ENCODE measurements around the gene CHRNB2. TPM values are rescaled to one million over a fixed set of nuclear protein-coding genes. Genes with fewer than 3 reads are reported as not detected.

Gene CHRNB2
- total RNA-seq, 1 experiment from 2014 or later, result 1.8 TPM

GRCh38 chr1:154559466-154560044 lies 8.0 kb upstream of the CHRNB2 start:
- Histone ChIP-seq H4K5ac (ENCODE audit: insufficient read length, low read depth, low read length) (no peak overlapping the region), H3K14ac (ENCODE audit: insufficient read depth, low read length) (no peak overlapping the region), H3K18ac (ENCODE audit: insufficient read length, low read depth, low read length) (no peak overlapping the region), H2AFZ (ENCODE audit: low read length) (no peak overlapping the region), H3T11ph (ENCODE audit: low read length) (no peak overlapping the region), H3K9me3 (ENCODE audit: control insufficient read depth, low read depth, low read length) (no peaks in the 10 kb centered on the region), H2AK5ac (ENCODE audit: insufficient read length, low read length) (no peak overlapping the region), H2BK15ac (ENCODE audit: low read depth, low read length) (no peak overlapping the region), H3K27ac (ENCODE audit: insufficient read length, low read depth, low read length) (no peak overlapping the region), H3K9ac (ENCODE audit: extremely low read depth, insufficient read length, low read length) (no peak overlapping the region), H3K23me2 (ENCODE audit: insufficient read length, low read depth, low read length, poor library complexity, severe bottlenecking) (peaks cover 11% of the 10 kb centered on the region), H3K27me3 (ENCODE audit: insufficient read depth, low read length) (no peaks in the 10 kb centered on the region), H3K79me2 (ENCODE audit: insufficient read depth, low read length) (peaks cover 9% of the 10 kb centered on the region; the same call in 1 of the 2 replicates), H3K4ac (ENCODE audit: low read depth, low read length) (no peak overlapping the region), H3K4me1 (ENCODE audit: insufficient read depth, low read length) (no peaks in the 10 kb centered on the region; the same call in 1 of the 2 replicates), H3K23ac (ENCODE audit: insufficient read length, low read depth, low read length) (no peak overlapping the region), H3K56ac (ENCODE audit: insufficient read length, low read depth, low read length) (no peak overlapping the region), H2BK12ac (ENCODE audit: insufficient read length, low read depth, low read length) (no peak overlapping the region), H3K79me1 (ENCODE audit: insufficient read depth, low read depth, low read length, poor library complexity, severe bottlenecking) (peaks cover 5% of the 10 kb centered on the region), H4K8ac (replicated peaks; ENCODE audit: insufficient read length, low read depth, low read length) (no peak overlapping the region), H4K91ac (ENCODE audit: insufficient read length, low read depth, low read length) (no peak overlapping the region), H3K4me2 (ENCODE audit: insufficient read depth, insufficient read length, low read length) (peak overlapping the region; percentile 12), H4K20me1 (ENCODE audit: control insufficient read depth, insufficient read depth, insufficient read length) (no peaks in the 10 kb centered on the region), H2BK20ac (ENCODE audit: low read depth, low read length, poor library complexity, severe bottlenecking) (no peak overlapping the region), H2BK5ac (ENCODE audit: insufficient read length, low read length) (no peak overlapping the region), H2BK120ac (ENCODE audit: low read depth, low read length, poor library complexity, severe bottlenecking) (no peak overlapping the region)
- H3K4me1 Mint-ChIP-seq, result peaks cover 24 to 26% of the 10 kb centered on the region in 2 experiments
- DNase-seq, result peak; percentile 94
- peak overlapping the region; percentile 76 to 81 for H3K4me3 Mint-ChIP-seq
- TF ChIP-seq CTCF (conservative IDR thresholded peaks at IDR 0.05), result peak; percentile 97
- peak overlapping the region; percentile 55 to 90 (median 83); a peak in 5 of 7 replicates for H3K27ac Mint-ChIP-seq
- H3K27me3 Mint-ChIP-seq (ENCODE audit: low read depth), result no peaks in the 10 kb centered on the region
- H3K9me3 Mint-ChIP-seq, result peaks cover 0 to 4% of the 10 kb centered on the region in 2 experiments; a peak in 1 of 5 replicates
- no CpG with 5 or more reads among the region's 13 CpGs for WGBS (ENCODE audit: extremely low coverage, insufficient read length, low lambda C conversion rate)
- peaks cover 18 to 25% (median 19%) of the 10 kb centered on the region in 3 experiments; a peak in 6 of 7 replicates for H3K36me3 Mint-ChIP-seq (ENCODE audit: insufficient read depth in 1 of 3, low read depth in 3 of 3)
